Skin of body (tissue), 2 donors: ENCODE data around the gene ZNF804B. TPM values are rescaled to one million over a fixed set of nuclear protein-coding genes. Genes with fewer than 3 reads are reported as not detected.

Experiments
- DNase-seq: peaks from one replicate; lab custom pipeline; 2025; lab: John Stamatoyannopoulos, UW
- total RNA-seq: library from RNA; depleted of rRNA; stranded (reverse); fragments of >200 nt; gene quantifications from one replicate; pipeline ENCODE4 v1.2.3, GENCODE V29; 2014

Gene ZNF804B
- total RNA-seq: not detected

DNA sequence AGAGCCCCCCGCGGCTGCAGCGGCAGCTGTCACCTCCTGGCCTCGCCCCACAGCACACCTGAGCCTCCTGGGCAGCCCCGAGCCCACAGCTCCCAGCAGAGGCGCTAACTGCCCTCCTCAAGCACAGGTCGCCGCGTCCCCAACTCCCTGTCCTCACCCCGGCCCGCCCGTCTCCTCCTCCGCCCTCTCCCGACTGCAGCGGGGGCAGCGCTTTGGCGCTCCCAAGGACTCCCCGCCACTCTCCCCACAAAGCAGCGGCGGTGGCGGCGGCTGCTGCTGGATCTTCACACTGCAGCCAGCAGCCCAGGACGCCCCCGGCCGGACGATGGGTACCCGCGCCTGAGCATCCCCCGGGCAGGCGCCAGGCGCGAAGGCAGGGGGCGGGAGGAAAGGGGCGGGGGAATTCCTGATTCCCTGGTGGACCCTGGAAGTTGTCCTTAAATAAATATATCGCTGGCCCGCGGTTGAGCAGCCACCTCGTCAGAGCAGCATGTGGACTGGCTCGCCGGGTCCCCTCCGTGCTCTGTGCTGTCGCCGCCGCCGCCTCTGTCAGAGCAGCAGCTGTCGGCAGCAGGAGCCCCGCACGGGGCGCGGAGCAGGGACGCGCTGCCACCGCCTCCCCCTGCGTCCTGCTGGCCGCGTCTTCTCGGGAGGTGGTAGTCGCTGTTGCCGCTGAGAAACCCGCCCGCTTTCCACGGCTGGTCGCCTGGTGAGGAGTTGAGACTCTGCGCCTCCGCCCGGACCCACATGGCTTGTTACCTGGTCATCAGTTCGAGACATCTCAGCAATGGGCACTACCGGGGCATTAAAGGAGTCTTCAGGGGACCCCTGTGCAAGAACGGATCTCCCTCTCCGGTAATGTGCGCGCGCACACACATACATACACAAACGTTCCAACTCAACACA, at the start of gene ZNF804B:
TSS of gene ZNF804B (plus strand) at position 471 of the 906 bp plus-strand sequence. CDS start at position 748, 277 bp downstream.
- no peak for DNase-seq

GRCh38 chr7:88735920-88736319, 23.6 kb upstream of the ZNF804B start:
- no peak for DNase-seq

DNA sequence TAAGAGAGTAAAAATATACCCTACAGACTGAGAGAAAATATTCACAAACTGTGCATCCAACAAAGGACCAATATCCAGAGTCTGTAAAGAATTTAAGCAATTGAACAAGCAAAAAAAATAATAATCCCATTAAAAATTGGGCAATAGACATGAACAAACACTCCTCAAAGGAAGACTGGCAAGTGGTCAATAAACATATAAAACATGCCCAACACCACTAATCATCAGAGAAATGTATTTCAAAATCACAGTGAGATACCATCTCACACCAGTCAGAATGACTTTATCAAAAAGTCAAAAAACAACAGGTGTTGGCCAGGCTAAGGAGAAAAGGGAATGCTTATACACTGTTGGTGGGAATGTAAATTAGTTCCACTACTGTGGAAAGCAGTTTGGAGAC, 21.9 kb upstream of the ZNF804B start:
- DNase-seq: no peak

- no peak for DNase-seq
These were observed 13.4 kb upstream of the ZNF804B start for GRCh38 chr7:88746126-88746525.

DNA sequence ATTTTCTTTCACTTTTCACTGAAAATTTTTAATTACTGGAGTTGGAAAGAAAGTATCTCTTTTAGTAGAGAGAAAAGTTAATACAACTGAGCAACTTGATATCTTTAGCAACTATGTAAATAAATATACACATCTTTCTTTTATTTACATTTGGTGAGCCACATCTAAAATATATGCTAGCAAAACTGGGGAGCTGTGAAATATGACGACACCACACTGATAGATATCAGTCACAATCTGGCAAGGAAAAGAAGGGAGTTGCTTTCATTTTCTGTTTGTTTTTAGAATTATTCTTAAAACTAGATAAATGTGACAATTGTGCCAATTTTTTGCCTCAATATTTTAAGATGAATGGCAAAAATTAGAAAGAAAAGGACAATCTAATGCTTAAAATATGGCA, 2.7 kb upstream of the ZNF804B start:
- DNase-seq: no peak

- DNase-seq: no peak
These were observed 2.1 kb upstream of the ZNF804B start for GRCh38 chr7:88757371-88757770.

- DNase-seq: no peak
These were observed 895 bp upstream of the ZNF804B start for GRCh38 chr7:88758381-88759229.

- no peak for DNase-seq
These were observed 626 bp downstream of the ZNF804B start for GRCh38 chr7:88760136-88760515.

GRCh38 chr7:88761779-88762178, 2.3 kb downstream of the ZNF804B start:
- no peak for DNase-seq

DNA sequence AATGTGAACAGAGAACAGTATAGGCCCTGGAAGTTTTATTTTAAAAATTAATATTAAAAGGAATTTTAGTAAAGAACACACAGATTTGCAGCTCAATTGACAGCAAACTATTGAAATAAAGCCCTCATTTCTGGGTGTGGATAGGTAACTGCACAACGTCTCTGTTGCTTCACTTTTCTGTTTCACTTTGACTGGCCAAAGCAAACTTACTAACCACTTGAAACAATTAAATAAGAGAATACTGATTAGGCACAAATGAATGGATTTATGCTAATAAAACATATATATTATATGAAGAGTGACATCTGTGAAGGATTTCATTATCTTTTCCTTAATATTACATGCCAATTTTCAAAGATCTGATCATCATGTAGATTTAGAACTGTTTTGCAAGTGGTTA, 11.9 kb downstream of the ZNF804B start:
- no peak for DNase-seq

DNA sequence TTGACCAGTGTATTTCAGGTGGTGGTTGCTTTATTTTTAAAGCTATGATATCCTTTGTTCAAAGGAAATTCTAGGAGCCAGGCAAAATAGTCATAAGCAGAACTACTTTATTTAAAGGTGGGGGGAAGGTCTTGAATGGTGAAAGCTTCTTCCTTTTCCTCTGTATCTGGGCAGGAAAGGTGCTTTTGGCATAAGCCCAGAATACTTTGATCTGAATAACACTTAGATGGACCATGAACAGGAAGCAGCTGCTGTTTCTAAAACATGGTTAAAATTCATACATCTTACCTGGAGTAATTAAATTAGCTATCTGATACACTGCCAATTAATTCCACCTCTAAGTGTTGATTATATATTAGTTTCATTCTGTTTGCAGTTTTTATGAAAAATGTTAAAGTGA, 13.3 kb downstream of the ZNF804B start:
- no peak for DNase-seq

- DNase-seq: no peak
These were observed 16.3 kb downstream of the ZNF804B start for GRCh38 chr7:88775838-88776237.

DNA sequence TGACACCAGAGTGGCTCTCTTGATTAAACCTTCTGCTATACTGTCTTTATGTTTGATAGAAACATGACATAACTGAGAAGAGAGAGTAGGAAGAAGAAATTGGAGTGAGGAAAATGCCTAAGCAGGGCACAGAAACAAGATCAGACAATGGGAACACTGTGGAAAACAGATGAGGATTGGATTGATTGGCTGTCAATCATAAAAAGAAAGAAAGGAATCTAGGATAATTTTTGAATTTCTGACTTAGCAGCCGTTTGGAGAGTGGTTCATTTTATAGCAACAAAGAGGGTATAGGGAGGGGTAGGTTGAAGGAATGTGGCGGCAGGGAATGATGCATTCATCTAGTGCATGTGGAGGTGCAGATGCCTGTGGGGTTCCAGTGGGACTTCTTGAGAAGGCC, 28.3 kb downstream of the ZNF804B start:
- DNase-seq: no peak

DNA sequence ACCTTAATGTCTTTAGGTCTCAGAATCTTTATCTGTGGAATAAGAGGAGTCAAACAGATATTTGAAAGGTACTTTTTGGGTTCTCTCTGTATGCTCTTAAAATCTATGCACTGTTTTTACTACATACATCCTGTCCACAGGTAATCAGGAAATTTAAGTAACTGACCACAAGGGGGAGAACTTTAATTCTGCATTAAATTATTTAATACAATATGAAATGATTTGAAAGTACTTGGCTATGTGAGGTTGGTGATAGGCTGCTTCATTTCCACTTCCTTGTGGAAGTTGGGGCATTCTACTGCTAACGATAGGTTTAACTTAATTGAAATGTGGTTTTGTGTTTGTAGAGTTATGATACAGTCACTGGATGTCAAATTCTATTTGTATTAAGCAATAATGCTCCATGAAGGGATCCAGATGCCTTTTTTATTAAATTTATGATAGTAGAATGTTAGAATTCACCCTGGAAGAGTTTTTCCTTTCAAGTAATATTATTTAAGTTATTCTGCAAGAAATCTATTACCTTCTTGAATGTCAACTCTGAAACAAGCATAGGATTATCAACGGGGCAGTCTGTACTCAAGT, 30.1 kb downstream of the ZNF804B start:
- DNase-seq: no peak

GRCh38 chr7:88791891-88792290, 32.4 kb downstream of the ZNF804B start:
- DNase-seq: no peak

DNA sequence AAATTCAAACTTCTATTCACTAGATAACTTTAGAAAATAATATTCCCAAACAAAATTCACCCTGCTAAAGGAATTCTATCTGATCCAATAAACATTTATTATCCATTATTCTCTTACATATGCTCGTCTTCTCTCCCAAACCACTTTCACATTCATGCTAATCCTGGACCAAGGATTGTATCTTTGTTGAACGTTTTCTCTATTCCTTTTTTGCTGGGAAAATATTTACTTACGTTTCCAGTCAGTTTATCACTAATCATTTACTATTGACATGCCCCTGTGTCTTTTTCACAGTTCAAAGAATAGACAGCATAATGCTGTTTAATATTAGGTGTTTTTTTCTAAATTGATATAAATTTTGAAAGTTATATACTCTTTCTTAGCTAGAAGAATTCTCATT, 32.9 kb downstream of the ZNF804B start:
- DNase-seq: no peak

DNA sequence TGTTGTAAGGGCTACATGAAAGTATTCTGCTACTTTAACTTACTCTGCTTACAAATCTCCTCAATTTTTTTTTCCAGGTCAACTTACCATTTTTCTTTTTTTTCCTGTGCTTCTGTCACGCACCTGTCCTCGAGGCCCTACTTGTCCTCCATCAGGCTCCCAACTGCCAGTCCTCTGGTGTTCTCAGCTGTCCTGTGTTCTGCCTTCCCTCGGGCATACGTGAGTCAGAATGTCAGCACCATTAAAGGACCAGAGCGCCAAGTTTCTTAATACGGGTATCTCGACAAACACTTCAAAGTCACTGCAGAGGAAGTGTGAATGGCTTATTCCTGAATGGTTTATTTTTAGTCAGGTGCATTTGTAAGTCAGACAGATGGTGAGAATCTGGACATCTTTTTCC, 36.1 kb downstream of the ZNF804B start, which contains the start of gene TEX47:
TSS of gene TEX47 (minus strand) at position 185 of the 400 bp plus-strand sequence. CDS start 795 bp downstream, outside the sequence.
- no peak for DNase-seq

DNA sequence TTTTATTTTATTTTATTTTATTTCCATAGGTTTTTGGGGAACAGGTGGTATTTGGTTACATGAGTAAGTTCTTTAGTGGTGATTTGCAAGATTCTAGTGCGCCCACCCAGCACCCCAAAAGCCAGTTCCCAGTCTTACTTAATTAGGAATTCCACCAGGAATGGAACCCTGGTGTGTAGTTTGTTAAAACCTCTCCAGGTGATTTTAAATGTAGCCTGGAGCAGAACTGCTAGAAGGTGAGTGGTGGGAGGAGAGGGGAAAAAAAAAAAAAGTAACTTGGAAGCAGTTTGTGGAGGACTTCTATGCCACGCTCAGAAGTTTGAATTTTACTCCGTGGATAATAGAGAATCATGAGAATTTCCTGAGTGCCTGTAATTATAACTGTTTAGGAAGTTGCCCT, 41.5 kb downstream of the ZNF804B start:
- DNase-seq: no peak

- DNase-seq: no peak
These were observed 47.0 kb downstream of the ZNF804B start for GRCh38 chr7:88806280-88807037.

- no peak for DNase-seq
These were observed 59.1 kb downstream of the ZNF804B start for GRCh38 chr7:88818552-88818951.

DNA sequence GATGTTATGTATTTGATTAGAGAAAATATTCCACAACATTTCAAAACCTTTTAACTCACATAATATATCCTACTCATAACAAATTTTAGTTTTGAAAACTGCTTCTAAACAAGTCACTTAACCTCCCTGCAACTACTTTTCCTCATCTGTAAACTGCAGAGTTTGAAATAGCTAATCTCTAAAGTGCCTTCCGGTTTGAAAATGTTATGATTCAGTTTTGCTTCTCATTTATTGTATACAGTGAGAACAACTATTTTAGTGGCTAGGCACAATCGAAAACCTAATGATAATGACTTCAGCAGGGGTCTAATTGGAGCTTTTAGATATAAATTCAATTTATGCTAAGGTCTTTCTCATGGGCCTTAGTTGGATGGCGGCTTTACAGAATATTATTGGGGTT, 66.7 kb downstream of the ZNF804B start:
- no peak for DNase-seq
